Vagina (tissue), 2 donors: Measurements from ENCODE around the gene KLHL6. TPM values are rescaled to one million over a fixed set of nuclear protein-coding genes. Genes with fewer than 3 reads are reported as not detected.

Experiments
- DNase-seq, 2 donors: peaks; one replicate each; pipeline ENCODE4 v3.0.0-alpha.2; 2017; ENCODE audit errors: extremely low spot score in 2 of 2
- H3K27ac ChIP-seq: fragments of 200-600 bp; sonication (generic); one replicate; pipeline ENCODE4 v1.5.1; 2019
- H3K27me3 ChIP-seq: fragments of 200-600 bp; sonication (generic); one replicate; pipeline ENCODE4 v1.5.1; 2019
- H3K36me3 ChIP-seq, 2 donors: fragments of 200-600 bp; sonication (generic); one replicate each; pipeline ENCODE4 v1.5.1; 2017 to 2019
- H3K4me1 ChIP-seq: fragments of 200-600 bp; sonication (generic); one replicate; pipeline ENCODE4 v1.5.1; 2019
- H3K4me3 ChIP-seq, 2 donors: fragments of 200-600 bp; sonication (generic); 1 replicate in 1 of 2; 2 replicates in 1 of 2; pipeline ENCODE4 v1.5.1; 2016 to 2019
- H3K9me3 ChIP-seq: fragments of 200-600 bp; sonication (generic); one replicate; pipeline ENCODE4 v1.5.1; 2019
- POLR2A ChIP-seq, 2 donors: fragments of 450-650 bp; IDR thresholded peaks; one replicate each; pipeline ENCODE4 v1.6.1; 2017; ENCODE audit warnings: antibody characterized with exemption in 2 of 2, mild to moderate bottlenecking in 2 of 2, moderate library complexity in 2 of 2
- POLR2AphosphoS5 ChIP-seq, 2 donors: sonication (generic); formaldehyde crosslinking; IDR thresholded peaks; one replicate each; pipeline ENCODE4 v1.9.0; 2017; ENCODE audit warnings: antibody characterized with exemption in 2 of 2, mild to moderate bottlenecking in 2 of 2, low read depth in 1 of 2; ENCODE audit not compliant: insufficient read depth in 1 of 2
- intact Hi-C: fragments of 100-400 bp; cut with DNase I; formaldehyde crosslinking; loops from one replicate; pipeline ENCODE4 v1.15.1; 2023
- total RNA-seq: library from RNA; depleted of rRNA; stranded (reverse); fragments of >200 nt; gene quantifications from one replicate; pipeline ENCODE4 v1.2.3, GENCODE V29; 2016
- TF ChIP-seq, protein P1 (sequence below), 3 experiments: fragments of 450-650 bp in 2 of 3; fragments of 200-600 bp in 1 of 3; sonication (generic) in 1 of 3; IDR thresholded peaks; one replicate each; pipeline ENCODE4 v1.5.1; 2017 to 2019; ENCODE audit warnings: antibody characterized with exemption in 3 of 3, mild to moderate bottlenecking in 2 of 3, moderate library complexity in 2 of 3

KLHL6 gene
- total RNA-seq, 1 donor from 2014 or later: 1.7 TPM

DNA sequence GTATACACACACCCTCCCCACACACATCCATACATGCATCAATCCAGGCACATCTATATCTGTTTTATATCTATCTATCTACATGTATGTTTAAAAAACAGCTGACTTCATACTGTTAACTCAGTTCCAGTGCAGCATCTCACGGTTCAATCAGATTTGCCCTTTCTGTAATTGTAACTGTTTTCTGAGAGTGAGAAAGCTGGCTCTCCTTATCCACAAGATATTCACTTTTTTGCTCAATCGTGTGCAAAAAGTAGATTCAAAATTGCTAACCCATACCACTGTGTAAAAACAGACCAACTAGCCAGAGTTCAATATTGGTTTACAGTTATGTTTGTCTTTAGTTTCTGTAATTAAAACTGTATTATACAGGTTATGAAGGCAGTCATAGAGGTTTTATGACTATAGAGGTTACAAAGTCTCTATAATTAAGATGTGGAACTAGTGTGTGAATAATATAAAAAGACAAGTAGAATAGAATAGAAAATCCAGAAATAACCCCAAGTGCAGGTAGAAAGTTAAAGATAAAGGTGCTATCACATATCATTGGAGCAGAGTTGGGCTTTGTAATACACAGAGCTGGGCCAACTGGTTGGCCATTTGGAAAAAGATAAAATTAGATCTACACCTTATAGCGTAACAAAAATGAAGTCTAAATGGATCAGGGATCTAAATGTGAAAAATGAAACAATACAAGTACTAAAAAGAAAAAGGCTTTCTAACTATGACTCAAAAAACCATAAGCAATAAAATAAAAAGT, 107.0 kb downstream of the KLHL6 start:
- DNase-seq: no peak
- H3K4me3 ChIP-seq: peak overlapping the region; percentile 57 to 69
- TF ChIP-seq, protein P1, sequence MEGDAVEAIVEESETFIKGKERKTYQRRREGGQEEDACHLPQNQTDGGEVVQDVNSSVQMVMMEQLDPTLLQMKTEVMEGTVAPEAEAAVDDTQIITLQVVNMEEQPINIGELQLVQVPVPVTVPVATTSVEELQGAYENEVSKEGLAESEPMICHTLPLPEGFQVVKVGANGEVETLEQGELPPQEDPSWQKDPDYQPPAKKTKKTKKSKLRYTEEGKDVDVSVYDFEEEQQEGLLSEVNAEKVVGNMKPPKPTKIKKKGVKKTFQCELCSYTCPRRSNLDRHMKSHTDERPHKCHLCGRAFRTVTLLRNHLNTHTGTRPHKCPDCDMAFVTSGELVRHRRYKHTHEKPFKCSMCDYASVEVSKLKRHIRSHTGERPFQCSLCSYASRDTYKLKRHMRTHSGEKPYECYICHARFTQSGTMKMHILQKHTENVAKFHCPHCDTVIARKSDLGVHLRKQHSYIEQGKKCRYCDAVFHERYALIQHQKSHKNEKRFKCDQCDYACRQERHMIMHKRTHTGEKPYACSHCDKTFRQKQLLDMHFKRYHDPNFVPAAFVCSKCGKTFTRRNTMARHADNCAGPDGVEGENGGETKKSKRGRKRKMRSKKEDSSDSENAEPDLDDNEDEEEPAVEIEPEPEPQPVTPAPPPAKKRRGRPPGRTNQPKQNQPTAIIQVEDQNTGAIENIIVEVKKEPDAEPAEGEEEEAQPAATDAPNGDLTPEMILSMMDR (IDR thresholded peaks at IDR 0.05): no peak
- no peak for TF ChIP-seq POLR2A (IDR thresholded peaks at IDR 0.05)
- TF ChIP-seq POLR2AphosphoS5 (IDR thresholded peaks at IDR 0.05; ENCODE audit: insufficient read depth in 1 of 2, low read depth in 1 of 2): no peak
- no peaks in the 10 kb centered on the region for H3K4me1 ChIP-seq
- peaks cover 2% of the 10 kb centered on the region for H3K9me3 ChIP-seq
- intact Hi-C loops: no loop called here
- H3K27me3 ChIP-seq: no peaks in the 10 kb centered on the region
- no peak overlapping the region for H3K27ac ChIP-seq
- no peaks in the 10 kb centered on the region for H3K36me3 ChIP-seq

DNA sequence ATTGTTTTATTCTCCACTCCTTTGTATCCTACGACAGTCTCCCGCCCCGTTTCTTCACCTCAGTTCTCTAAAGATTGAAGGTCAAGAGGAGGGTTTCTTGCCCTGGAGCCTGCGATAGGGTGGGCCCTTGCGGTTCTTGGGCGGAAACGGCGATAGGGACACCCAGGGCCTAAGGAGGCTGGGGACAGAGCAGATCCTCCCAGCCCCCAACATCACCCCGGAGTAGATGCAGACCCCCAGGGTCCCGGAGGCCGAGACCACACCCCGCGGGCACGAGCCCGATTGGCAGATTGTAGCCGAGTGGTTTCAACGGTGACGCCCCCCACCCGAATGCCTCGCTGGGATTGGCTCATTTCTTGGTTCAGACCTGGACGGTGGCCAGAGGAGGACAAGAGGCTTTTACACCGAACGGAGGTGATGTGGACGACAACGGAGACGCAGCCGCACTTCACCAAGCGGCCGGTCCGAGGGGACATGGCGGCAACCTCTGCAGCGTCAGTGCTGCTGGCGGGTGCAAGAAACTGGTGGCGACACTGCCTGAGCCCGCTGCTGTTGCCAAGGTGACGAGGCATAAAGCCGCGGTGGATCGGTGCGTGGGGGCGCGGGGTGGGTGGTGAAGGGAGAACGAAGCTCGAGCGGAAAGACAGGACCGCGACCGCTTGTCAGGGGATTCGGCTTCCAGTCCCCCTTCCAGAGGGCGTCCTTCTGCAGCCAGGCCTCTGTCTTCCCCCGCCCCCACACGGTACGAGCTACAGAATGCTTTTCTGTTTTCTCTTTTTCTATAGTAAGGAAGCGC, 108.1 kb downstream of the KLHL6 start:
- peaks cover 3% of the 10 kb centered on the region for H3K9me3 ChIP-seq
- no peaks in the 10 kb centered on the region for H3K36me3 ChIP-seq
- no peak for DNase-seq
- no peaks in the 10 kb centered on the region for H3K4me1 ChIP-seq
- TF ChIP-seq POLR2A (IDR thresholded peaks at IDR 0.05) (no peak), POLR2AphosphoS5 (IDR thresholded peaks at IDR 0.05; ENCODE audit: insufficient read depth in 1 of 2, low read depth in 1 of 2) (peak in 1 of 2 donors; percentile 63)
- H3K27ac ChIP-seq: peak overlapping the region; percentile 56
- no peaks in the 10 kb centered on the region for H3K27me3 ChIP-seq
- H3K4me3 ChIP-seq: peak overlapping the region; percentile 57 to 69
- intact Hi-C loops: no loop called here

DNA sequence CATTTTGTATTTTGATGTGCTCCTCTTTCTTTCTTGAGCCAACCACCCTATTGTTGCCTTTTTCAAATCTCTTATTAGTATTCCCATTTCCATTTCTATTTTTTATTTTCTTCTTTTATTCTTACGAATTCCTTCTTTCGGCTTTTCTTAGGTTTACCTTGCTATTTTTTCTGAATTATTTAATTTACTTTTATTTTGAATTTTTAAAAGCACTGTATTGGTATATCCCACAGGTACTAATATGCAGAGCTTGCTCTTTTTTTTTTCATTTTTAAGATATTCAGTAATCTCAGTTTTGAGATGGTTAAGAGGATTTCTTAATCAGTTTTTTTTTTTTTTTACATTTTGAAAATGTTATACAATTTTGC, 108.7 kb downstream of the KLHL6 start:
- peaks cover 3% of the 10 kb centered on the region for H3K9me3 ChIP-seq
- H3K36me3 ChIP-seq: no peaks in the 10 kb centered on the region
- peak overlapping the region; percentile 57 to 69 for H3K4me3 ChIP-seq
- TF ChIP-seq, protein P1 (IDR thresholded peaks at IDR 0.05): no peak
- TF ChIP-seq POLR2AphosphoS5 (IDR thresholded peaks at IDR 0.05; ENCODE audit: insufficient read depth in 1 of 2, low read depth in 1 of 2) (no peak), POLR2A (IDR thresholded peaks at IDR 0.05) (no peak)
- DNase-seq: no peak
- no peaks in the 10 kb centered on the region for H3K4me1 ChIP-seq
- no peaks in the 10 kb centered on the region for H3K27me3 ChIP-seq
- no peak overlapping the region for H3K27ac ChIP-seq
- intact Hi-C loops: no loop called here

DNA sequence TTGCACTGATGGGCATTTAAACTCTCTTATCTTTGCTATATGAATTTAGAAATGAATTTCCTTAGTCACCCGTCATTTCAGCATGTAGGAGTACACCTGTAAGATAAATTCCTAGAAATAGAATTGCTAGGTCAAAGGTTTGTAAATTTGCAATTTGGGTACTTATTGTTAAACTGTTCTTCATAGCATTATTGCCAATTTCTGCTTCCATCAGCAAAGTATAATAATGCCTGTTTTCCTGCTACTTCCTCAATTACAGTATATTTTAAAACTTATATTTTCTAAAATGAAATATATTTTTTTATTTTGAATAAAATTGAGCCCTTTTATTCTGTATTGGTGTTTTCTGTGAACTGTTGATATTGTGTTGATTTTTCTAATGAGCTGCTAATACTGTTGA, 110.8 kb downstream of the KLHL6 start:
- TF ChIP-seq, protein P1 (IDR thresholded peaks at IDR 0.05): no peak
- TF ChIP-seq POLR2A (IDR thresholded peaks at IDR 0.05): no peak
- TF ChIP-seq POLR2AphosphoS5 (IDR thresholded peaks at IDR 0.05; ENCODE audit: insufficient read depth in 1 of 2, low read depth in 1 of 2): no peak

DNA sequence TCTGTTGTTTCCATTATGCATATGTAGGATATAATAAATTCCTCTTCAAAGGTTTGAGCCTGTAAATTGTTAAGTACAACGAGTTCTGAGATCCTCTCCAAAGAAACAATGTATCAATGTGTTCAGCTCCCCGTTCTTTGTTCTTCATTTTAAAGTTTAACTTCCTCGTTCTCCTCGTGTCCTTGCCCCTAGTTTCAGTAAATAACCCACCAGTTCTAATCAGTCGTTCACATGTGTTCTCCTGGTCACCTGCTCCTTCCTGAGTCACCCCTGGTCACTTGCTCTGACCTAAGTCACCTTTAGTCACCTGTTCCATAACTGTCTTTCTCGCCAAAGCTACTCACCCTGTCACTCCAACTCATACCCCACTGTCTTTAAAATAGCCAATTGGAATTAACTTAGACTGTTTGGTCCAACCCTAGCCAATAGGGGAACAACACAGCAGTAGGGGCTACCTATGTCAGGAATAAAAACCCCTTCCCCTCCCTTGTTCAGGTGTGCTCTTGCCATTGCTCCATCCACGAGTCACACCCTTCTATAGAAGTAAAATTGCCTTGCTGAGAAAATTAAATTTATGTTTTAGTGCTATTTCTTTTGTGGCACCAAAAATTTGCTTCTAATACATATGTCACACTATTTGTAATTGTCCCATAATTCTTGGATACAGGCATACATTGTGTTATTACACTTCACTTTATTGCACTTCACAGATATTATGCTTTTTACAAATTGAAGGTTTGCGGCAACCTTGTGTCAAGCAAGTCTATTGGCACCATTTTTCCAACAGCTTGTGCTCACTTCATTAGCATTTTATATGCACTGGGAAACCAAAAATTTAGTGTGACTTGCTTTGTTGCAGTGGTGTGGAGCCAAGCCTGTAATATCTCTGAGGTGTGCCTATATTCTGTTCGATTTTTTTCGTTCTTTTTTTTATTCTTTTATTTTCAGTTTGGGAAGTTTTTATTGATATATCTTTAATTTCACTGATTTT, 111.8 kb downstream of the KLHL6 start:
- Histone ChIP-seq H3K4me3 (no peak overlapping the region), H3K36me3 (no peaks in the 10 kb centered on the region), H3K9me3 (peaks cover 3% of the 10 kb centered on the region), H3K27me3 (no peaks in the 10 kb centered on the region), H3K4me1 (no peaks in the 10 kb centered on the region), H3K27ac (no peak overlapping the region)
- no peak for TF ChIP-seq POLR2A (IDR thresholded peaks at IDR 0.05)
- TF ChIP-seq, protein P1 (IDR thresholded peaks at IDR 0.05): no peak
- TF ChIP-seq POLR2AphosphoS5 (IDR thresholded peaks at IDR 0.05; ENCODE audit: insufficient read depth in 1 of 2, low read depth in 1 of 2): no peak
- intact Hi-C loops: no loop called here
- no peak for DNase-seq

More for the DNA sequence above, 110.8 kb downstream of the KLHL6 start:
- Histone ChIP-seq H3K27ac (no peak overlapping the region), H3K9me3 (peaks cover 3% of the 10 kb centered on the region), H3K4me3 (no peak overlapping the region), H3K36me3 (no peaks in the 10 kb centered on the region), H3K4me1 (no peaks in the 10 kb centered on the region), H3K27me3 (no peaks in the 10 kb centered on the region)
- intact Hi-C loops: no loop called here
- no peak for DNase-seq
